Loucy (cell line): ENCODE measurements around the gene PAN2.

Experiments
- H2AFZ ChIP-seq: fragments of 200-600 bp; sonication (generic); 2 replicates; pipeline ENCODE4 v1.6.0; 2016; ENCODE audit warnings: antibody characterized with exemption, mild to moderate bottlenecking, low read length, moderate library complexity
- H3F3A ChIP-seq: fragments of 200-600 bp; 2 replicates; pipeline ENCODE4 v1.6.0; 2016; ENCODE audit warnings: antibody characterized with exemption, low read depth, mild to moderate bottlenecking
- H3K27me3 ChIP-seq: fragments of 200-600 bp; sonication (generic); 2 replicates; pipeline ENCODE4 v1.6.1; 2014; ENCODE audit warnings: low read length, mild to moderate bottlenecking; ENCODE audit not compliant: insufficient read depth, poor library complexity, severe bottlenecking
- H3K36me3 ChIP-seq: fragments of 200-600 bp; sonication (generic); 2 replicates; pipeline ENCODE4 v1.6.1; 2016; ENCODE audit warnings: low read length; ENCODE audit not compliant: insufficient read depth
- H3K4me1 ChIP-seq: fragments of 200-600 bp; sonication (generic); 2 replicates; pipeline ENCODE4 v1.5.1; 2014; ENCODE audit warnings: low read length, mild to moderate bottlenecking; ENCODE audit not compliant: insufficient read depth, poor library complexity, severe bottlenecking
- H3K4me2 ChIP-seq: fragments of 200-600 bp; sonication (generic); 2 replicates; pipeline ENCODE4 v1.6.0; 2014; ENCODE audit warnings: antibody characterized with exemption, low read length, low read depth, mild to moderate bottlenecking; ENCODE audit not compliant: poor library complexity, severe bottlenecking
- H3K4me3 ChIP-seq: fragments of 200-600 bp; sonication (generic); 2 replicates; pipeline ENCODE4 v1.5.1; 2014; ENCODE audit warnings: low read length, mild to moderate bottlenecking, mixed read lengths; ENCODE audit not compliant: poor library complexity, severe bottlenecking
- H3K79me2 ChIP-seq: fragments of 200-600 bp; sonication (generic); 2 replicates; pipeline ENCODE4 v1.6.1; 2014; ENCODE audit warnings: low read length; ENCODE audit not compliant: insufficient read depth
- H3K9ac ChIP-seq: fragments of 200-600 bp; sonication (generic); 2 replicates; pipeline ENCODE4 v1.6.0; 2014; ENCODE audit warnings: mild to moderate bottlenecking, low read depth, low read length, moderate library complexity; ENCODE audit not compliant: poor library complexity, severe bottlenecking
- H3K9me2 ChIP-seq: fragments of 200-600 bp; sonication (generic); replicated peaks from 2 replicates; pipeline ENCODE4 v1.6.1; 2016; ENCODE audit warnings: low read depth, low read length, mixed read lengths
- H3K9me3 ChIP-seq: fragments of 200-600 bp; sonication (generic); 2 replicates; pipeline ENCODE4 v1.6.1; 2014; ENCODE audit warnings: mild to moderate bottlenecking, antibody characterized with exemption, low read length, low read depth; ENCODE audit not compliant: insufficient read depth
- H4K20me1 ChIP-seq: fragments of 200-600 bp; sonication (generic); 2 replicates; pipeline ENCODE4 v1.6.0; 2014; ENCODE audit warnings: antibody characterized with exemption, low read length, mild to moderate bottlenecking; ENCODE audit not compliant: insufficient read depth, poor library complexity, severe bottlenecking
- CTCF ChIP-seq: fragments of 200-600 bp; sonication (generic); conservative IDR thresholded peaks from 2 replicates; pipeline ENCODE4 v1.5.1; 2014; ENCODE audit warnings: mild to moderate bottlenecking, antibody characterized with exemption, low read length
- EZH2phosphoT487 ChIP-seq: fragments of 200-600 bp; IDR thresholded peaks from 2 replicates; pipeline ENCODE4 v1.6.1; 2018; ENCODE audit warnings: antibody characterized with exemption, mild to moderate bottlenecking, moderate library complexity, borderline replicate concordance

PAN2 gene

GRCh38 chr12:56330936-56331490 is 2.8 kb downstream of the PAN2 start:
- Histone ChIP-seq H4K20me1 (no peaks in the 10 kb centered on the region), H3K36me3 (no peaks in the 10 kb centered on the region), H3K27me3 (no peaks in the 10 kb centered on the region), H3K4me1 (peaks cover 19% of the 10 kb centered on the region), H3K4me3 (no peak overlapping the region), H3K4me2 (no peak overlapping the region), H2AFZ (no peak overlapping the region), H3K9me2 (no peaks in the 10 kb centered on the region), H3K9me3 (no peaks in the 10 kb centered on the region), H3K9ac (no peak overlapping the region), H3K79me2 (peaks cover 21% of the 10 kb centered on the region), H3F3A (no peaks in the 10 kb centered on the region)
- TF ChIP-seq CTCF, result no peak
- no peak for TF ChIP-seq EZH2phosphoT487

GRCh38 chr12:56326533-56326932 is 7.3 kb downstream of the PAN2 start:
- Histone ChIP-seq H3K27me3 (no peaks in the 10 kb centered on the region), H4K20me1 (no peaks in the 10 kb centered on the region), H3K4me2 (no peak overlapping the region), H3K79me2 (no peaks in the 10 kb centered on the region), H2AFZ (no peak overlapping the region), H3F3A (no peaks in the 10 kb centered on the region), H3K9me2 (no peaks in the 10 kb centered on the region), H3K36me3 (no peaks in the 10 kb centered on the region; the same call in 1 of the 2 replicates), H3K9me3 (no peaks in the 10 kb centered on the region), H3K9ac (no peak overlapping the region), H3K4me1 (no peaks in the 10 kb centered on the region), H3K4me3 (no peak overlapping the region)
- TF ChIP-seq CTCF (no peak), EZH2phosphoT487 (no peak)

- H4K20me1 ChIP-seq, result no peaks in the 10 kb centered on the region
- no peaks in the 10 kb centered on the region for H3K79me2 ChIP-seq
- TF ChIP-seq EZH2phosphoT487, result no peak
- TF ChIP-seq CTCF, result no peak
- H3K4me2 ChIP-seq, result no peak overlapping the region
- no peaks in the 10 kb centered on the region for H3K9me3 ChIP-seq
- no peaks in the 10 kb centered on the region for H3K9me2 ChIP-seq
- H3F3A ChIP-seq, result no peaks in the 10 kb centered on the region
- no peaks in the 10 kb centered on the region for H3K27me3 ChIP-seq
- no peak overlapping the region for H3K4me3 ChIP-seq
- H2AFZ ChIP-seq, result no peak overlapping the region
- no peak overlapping the region for H3K9ac ChIP-seq
- no peaks in the 10 kb centered on the region; the same call in 1 of the 2 replicates for H3K36me3 ChIP-seq
- no peaks in the 10 kb centered on the region for H3K4me1 ChIP-seq
These were observed 7.7 kb downstream of the PAN2 start for GRCh38 chr12:56326126-56326525.
